DMS153 (cell line): ENCODE results near the gene CLDN8.

Experiments used
- DNase-seq: peaks from one replicate; lab custom pipeline; 2025; lab: John Stamatoyannopoulos, UW

CLDN8 gene

DNA sequence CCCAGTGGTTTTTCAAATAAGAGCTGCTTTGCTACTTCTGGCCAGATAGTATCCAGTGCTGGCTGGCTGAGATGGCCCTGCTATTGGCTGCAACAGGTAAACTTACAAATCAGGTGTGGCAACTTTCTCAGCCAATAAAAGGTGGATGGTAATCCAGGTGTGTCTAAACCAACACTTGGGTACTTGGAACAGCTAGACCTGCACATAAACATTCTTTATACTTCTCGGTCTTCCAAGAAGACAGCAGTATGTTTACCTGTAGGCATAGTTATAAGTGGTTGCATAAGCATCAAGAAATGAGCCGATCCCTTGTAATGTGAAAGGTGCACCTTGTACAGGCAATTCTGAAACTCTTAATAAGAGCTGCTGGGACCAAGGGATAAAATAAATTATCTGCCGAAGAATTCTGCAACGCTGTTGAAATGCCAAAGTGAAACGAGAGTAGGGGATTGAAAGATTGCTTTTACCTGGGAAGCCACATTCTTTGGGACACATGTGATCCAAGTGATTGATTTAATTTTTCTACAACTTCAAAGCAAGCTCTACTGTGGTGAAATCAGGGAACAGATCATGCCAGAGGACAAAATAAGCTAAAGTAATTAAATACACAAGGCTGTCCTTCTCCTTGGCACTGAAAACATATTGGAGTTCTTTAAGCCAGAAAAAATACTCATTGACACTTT is at the start of gene CLDN8:
CLDN8 (minus strand) TSS at position 57 of the 683 bp plus-strand sequence. CDS start 172 bp downstream, outside the sequence.
- DNase-seq, result no peak

DNA sequence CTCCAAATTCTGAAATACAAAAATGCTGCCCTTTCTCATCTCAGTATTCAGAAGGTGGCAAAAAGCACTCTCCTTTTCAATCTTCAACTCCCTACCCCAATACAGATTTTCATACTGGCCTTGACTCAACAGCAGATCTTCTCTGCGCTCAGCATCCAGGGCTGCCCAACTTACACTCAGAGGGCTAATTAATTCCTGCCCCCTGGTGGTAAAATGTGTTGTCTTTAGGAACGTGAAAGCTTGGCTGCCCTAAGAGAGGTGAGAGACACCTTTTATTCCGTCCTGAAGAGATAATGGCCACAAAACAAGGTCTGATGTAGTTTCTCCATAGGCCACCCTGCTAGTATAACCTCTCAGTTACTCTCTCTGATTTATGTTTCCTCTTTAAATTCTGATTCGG is 41.9 kb upstream of the CLDN8 start:
- no peak for DNase-seq

DNA sequence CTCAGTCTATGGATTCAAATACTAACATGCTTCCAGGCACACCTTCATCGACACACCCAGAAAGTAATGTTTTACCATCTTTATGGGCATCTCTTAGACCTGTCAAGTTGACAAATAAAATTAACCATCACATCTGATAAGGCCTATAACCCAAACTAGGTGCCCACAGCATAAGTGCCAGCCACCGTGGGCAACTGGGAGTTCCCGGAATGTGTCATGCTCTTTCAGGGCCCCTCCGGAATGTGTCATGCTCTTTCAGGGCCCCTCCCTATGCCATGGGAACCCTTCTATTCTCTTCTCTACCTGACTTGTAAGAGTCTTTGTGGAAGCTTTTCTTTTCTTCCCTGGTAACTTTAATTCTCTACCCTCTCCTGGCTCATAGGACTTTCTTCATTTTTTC is 40.2 kb upstream of the CLDN8 start:
- no peak for DNase-seq

DNA sequence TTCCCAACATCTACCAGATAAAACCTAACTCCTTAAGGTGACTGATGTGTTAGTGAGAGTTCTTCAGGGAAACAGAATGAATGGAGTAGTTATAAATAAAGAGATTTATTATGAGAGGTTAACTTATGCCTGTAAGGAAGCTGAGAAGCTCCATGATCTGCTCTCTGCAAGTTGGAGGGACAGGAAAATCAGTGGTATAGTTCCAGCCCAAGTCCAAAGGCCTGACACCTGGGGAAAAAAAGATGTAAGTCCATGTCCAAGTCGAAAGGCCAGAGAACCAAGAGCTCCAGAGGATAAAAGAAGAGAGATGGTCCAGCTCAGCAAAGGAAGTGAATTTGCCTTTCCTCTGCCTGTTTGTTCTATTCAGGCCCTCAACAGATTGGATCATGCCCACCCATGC is 39.8 kb upstream of the CLDN8 start:
- DNase-seq, result no peak

DNA sequence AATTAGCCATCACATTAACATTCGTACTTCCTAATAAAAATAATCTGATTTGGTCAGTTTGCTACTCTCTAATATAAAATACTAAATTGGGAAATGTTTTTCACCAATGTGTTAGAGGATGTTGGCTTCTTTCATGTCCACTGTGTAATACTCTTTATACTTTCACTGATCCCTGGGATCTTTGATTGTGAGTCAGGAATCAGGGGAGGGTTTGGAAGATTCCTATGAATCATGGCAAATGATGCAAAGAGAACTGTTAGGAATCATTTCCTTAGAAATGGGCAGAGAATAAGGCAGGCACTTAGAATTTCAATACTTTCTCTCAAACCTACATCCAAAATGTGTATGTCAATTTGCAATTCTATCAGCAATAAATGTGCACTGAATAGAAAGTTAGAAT is 35.9 kb upstream of the CLDN8 start:
- no peak for DNase-seq

DNA sequence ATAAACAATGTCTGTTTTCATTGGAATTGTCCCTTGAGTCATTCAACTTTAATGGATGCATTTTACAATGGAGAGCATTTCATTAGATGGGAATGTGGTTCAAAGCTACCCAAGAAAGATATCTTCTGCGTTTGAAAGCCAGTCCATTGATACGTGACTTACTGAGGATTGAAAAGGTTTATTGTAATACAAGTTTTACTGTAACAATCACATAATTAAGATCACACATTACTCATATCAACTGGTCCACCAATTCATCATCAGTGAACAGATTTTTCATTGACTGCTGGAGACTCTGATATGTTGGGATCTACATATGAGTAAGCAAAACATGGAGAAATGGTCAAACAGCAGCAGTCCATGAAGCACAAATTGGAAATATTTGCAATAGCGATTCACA is 34.0 kb upstream of the CLDN8 start:
- DNase-seq, result no peak

DNA sequence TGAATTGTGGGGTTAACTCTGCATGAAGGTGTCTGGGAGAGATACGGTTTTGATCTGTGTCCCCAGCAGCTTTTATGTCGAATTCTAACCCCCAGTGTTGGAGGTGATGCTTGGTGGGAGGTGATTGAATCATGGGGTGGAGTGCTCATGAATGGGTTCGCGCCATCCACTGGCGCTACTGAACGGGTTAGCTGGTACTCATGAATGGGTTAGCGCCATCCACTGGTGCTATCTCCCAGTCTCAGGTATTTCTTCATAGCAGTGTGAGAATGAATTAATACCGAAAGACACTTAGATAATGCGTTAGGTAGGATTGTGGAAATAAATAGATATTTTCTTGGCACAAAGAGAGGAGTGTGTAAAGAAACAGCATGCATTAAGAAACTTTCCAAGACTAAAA is 32.9 kb upstream of the CLDN8 start:
- no peak for DNase-seq

DNA sequence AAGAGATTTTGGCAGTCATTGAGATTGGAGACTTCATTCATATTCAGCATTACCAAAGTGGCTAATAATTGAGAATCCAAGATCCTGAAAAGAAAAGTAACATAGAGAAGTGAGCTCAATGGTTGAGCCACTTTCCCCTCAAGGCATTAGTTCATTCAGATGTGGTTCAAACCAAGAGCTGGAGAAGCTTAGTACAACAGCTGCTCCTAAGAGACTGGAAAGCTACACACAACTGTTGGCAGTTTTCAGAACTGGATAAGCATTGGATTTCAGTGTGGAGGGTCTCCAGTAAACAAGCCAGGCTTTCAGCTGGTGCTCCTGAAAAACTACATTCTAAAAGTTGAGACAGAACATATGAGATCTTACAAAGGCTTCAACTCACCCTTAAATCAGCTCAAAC is 29.2 kb upstream of the CLDN8 start:
- no peak for DNase-seq

DNA sequence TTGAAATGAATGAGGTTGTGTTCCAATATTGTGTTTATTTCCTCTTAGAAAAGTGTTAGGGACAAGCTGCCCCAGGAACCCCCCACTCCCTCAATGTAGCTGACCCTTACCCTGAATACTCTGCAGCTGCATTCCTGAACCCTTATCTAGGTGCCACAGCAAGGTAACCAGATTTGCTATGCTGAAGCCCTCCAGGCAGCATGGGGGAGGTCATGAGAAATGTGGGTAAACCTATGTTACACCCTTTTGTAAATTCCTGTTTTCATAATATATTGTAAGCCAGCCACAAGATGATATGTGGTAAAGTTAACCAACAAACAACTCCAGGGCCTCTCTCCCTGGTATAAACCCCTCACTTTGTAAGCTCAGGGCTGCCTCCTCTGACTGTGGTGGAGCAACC is 27.8 kb upstream of the CLDN8 start:
- no peak for DNase-seq

DNA sequence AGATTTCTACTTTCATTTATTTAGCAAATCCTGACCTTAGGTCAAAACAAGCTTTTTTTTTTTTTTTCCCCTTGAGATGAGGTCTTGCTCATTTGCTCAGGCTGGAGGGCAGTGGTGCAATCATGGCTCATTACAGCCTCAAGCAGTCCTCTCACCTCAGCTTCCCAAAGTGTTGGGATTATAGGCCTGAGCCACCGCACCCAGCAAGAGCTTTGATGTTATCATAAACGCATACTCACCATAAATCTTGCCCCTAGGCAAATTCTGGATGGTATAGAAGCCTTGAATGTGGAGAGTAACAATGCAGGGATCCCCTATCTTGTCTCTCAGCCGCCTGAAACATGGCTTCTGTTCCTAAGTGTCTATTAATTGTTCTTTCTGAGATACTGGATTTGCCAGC is 24.8 kb upstream of the CLDN8 start:
- DNase-seq, result no peak

DNA sequence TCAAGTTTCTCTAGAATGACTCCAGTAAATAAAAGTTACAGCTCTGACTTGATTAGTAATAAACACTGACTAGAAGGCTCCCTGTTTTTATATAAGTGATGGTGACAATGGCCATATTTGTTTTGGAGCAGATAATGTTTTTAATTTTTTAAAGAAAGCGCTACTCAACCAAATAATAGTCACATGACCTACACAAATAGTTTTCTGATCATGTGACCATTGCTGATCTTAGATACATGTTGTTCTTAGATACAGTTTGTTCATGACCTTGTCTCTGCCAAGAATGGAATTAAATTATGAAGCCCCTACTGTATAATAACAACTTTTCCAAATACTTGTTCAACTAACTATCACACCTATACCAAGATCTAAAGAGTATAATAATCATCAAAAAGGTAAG is 22.3 kb upstream of the CLDN8 start:
- no peak for DNase-seq

DNA sequence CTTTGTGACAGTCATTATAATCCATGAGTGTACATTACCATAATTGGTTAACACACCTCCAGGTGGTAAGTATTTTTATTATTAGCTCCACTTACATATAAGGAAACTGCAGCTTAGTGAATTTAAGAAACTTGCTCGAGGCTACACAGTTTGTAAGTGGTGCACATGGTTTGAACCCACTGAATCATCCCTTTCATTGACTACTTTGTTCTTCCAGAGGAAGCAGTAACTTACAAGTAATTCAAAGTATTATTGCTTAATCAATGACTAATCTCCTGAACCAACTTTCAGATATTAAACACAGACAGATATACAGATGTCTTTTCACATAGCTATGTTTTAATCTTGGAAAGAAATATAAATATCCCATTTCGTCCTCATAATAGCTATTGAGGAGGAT is 18.7 kb upstream of the CLDN8 start:
- no peak for DNase-seq

DNA sequence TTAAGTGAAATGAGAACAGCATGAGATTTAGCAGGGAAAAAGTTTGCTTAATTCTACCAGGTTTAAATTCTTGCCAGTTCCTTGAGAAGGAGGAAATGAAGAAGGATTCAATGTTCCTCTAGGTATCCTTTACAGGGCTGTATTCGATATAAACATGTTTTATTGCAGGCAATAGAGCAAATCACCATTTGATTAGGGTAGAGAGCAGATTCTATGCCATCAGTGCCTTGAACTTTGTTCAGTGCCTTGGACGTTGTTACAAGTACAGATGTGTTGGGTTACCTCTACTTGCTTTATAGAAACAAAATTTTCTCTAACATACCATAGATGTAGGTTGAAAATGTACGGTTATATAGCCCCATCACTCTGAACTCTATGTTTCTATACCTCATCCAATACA is 18.2 kb upstream of the CLDN8 start:
- DNase-seq, result no peak

DNA sequence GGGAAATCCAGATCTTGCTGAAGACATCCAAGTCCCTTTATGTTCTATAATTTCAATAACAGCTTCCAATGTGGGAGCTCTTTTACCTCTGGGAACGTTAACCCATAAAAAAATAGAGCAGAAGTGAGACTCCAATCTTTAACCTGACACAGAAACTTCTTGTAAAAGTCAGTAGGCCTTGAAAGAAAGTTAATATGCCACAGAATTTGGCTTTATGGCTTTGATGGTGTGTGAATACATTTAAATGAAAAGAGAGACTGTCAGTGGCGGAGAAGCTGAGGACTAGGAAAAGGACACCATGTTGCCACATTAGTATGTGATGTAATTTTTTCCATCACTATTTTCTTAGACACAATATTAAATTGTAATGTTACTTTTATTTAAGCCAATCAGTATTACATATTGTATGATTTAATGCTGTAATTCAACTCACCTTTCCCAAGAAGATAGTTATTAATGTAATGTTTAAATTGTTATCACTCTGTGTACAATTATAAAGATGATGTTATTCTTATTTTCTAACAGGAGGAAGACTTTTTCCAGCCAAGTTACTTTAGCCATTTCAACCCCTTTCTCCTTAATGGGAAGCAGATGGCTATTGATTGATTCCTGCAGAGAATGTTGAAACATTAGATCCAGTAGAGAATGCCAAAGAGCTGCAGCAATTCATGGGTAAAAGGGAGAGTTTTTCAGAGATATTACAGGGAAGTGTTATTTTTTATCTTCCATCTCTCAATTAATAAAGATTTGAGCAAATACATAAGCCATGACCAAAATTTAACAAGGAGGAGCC is 17.5 kb upstream of the CLDN8 start:
- DNase-seq, result no peak

DNA sequence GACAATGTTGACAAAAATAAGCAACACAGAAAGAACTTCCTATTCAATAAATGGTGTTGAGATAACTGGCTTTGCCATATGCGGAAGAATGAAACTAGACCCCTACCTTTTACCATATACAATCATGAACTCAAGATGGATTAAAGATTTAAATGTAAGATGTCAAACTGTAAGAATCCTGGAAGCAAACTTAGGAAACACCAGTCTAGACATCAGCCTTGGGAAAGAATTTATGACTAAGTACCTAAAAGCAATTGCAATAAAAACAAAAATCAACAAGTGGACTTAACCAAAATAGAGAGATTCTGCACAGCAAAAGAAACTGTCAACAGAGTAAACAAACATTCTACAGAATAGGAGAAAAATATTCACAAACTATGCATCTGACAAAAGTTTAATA is 16.1 kb upstream of the CLDN8 start:
- no peak for DNase-seq

DNA sequence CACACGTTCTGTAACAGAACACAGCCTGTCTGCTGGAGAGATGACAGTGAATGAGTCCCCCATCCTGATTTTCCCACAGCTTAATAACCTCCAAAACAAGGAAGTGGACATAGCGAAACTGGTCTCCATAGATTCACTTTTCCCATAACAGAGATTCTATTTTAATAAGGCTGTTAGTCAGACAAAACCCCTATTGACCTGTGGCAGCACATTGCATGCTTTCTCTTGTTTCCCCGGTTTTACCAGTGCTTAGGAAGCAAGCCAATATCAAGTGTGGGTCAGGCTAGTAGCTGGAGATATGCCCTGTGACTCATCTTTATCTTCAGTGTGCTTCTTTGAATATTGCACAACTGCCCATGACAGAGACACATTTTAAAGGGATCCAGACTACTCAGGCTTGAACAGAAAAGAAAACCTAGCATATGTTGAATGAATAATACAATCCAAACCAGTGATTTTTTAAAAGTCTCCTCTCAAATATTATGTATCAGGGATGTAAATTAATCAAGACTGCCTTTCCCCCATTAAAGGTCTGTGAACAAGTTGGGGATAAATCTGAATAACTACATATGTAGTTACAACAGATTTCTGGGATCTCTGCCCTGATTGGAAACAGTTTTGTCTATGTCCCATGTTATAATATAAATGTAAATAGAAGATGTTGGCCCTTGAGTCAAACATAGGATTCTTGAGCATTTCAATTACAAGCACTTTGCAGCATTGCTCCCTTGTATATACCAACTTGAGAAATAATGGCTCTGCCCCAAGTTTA is 11.9 kb upstream of the CLDN8 start:
- DNase-seq, result no peak

DNA sequence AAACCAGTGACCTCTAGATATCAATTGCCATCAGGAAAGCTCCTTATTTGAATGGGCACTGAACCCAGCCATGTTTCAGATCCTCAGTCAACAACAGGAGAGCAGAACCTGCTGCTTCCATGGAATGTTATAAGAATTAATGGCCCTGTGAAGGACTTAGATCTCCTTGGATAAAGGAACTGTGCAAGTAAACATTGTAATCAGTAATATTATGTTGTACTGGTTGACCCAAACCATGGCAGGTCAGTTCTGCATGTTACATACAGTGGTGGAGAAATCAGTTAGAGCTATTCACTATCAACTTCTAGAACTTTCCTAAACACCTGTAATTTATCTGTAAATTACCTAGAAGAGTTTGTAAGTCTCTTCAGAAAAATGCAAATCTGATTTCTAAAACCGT is 11.2 kb upstream of the CLDN8 start:
- no peak for DNase-seq

DNA sequence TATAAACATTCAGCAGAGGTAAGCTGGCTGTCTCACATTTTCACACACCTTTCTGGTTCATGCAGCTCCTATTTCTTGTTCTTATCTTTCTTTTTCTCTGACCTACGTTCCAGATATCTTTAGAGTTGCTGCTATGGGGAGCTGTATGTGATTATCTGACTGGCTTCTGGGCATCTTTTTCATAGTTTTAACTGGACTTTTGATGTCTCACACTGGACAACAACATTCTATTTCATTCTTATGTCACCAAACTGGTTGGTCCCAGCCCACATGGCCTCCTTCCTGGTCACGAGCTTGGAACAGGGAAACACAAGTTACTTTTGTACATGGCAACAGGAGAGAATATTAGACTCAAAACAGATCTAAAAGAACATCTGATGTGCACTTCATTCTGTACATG is 7.7 kb upstream of the CLDN8 start:
- no peak for DNase-seq

DNA sequence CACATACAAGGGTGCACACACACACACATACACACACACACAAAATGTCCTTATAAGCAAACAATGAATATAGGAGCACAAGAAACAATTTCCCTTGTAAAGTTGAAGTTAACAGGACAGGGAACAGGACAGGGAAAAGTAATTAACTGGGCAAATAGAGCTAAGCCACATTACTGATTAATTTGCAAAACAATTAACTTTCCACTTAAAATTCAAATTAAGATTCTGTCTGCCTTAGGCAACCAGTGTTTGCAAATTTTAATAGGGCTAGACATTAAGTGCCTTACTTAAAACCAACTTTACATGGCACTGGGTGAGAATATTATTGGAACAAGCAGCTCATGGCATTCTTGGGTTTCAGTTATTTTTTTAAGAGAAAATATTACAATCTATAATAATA is 6.8 kb upstream of the CLDN8 start:
- no peak for DNase-seq

DNA sequence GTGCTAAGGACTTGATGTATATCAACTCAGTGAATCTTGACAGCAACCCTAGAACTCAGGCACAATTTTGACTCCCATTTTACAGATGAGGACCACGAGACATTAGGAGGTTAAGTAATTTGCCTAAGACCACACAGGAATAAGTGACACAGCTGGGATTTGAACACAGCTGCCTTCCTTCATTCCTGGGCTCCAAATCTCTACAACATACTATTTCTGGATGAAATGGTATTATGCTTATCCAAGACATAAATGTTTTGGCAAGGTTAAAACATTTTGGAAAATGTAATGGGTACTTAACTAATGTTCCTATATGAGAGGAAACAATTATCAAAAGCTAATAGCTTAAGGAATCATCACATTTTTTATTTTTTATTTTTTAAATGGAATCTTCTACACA is 4.8 kb downstream of the CLDN8 start:
- no peak for DNase-seq

DNA sequence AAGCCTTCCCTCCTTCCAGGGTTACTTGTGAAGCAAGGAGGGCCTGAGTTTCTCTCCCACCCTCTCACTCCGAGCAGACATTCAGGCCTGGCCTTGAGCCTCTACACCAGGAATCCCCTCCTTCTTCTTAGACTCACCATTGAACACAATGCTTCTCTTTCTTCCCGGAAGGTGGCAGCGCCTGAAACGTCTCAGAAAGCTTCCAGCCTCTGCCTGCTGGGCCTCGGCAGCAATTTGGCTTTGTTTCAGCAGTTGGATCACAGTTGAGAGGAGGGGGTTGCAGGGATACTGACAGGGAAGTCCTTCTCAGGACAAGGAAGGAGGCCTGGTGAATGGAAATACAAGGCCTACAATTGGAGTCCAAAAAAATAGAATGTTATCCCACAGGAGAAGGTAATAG is 6.3 kb downstream of the CLDN8 start:
- no peak for DNase-seq

DNA sequence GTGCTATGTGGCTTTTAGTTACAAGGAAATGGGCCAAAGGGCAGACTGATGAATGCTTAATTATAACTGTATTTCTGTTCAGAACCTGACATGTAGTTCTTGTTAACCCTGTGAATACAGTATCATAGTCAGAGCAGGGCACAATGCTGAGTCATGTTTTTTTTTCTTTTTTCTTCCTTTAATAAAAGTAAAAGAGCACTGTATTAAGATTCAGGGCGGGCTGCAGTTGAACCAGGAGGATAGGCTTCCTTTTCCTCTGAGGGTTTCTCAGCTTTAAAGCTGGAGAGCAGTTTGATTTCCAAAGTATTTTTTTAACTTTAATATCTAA is 8.7 kb downstream of the CLDN8 start:
- DNase-seq, result no peak

DNA sequence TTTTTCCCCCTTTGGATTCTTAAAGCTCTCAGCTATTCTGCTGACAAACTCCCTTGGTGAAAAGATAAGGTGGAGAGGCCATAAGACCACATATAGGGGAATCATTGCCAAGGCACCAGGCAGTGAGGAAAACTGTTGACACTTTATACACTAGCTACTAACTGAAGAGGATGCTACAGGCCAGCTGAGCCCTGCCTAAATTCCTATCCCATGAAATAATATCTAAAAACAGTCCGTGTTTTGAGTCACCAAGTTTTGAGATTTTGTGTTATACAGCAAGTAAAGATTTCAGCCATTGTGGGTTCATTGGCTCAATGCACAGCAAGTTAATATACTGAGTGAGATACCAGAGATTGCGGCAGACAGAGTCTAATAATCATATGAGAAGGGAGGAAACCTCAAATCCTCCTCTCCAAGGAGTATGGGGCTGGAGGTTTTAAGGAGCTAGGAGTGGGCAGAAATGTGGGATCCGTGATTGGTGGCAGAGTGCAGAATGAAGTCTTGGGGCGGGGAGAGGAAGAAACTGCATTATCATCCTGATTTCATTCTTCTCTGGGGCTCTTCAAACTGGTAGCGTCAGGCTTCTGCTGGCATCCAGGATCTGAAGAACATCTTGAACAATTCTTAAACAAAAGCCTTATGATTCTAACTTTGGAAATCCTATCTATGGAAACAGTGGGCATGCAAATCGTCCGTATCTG is 9.2 kb downstream of the CLDN8 start:
- DNase-seq, result no peak
